Astrocyte (in vitro differentiated cells and primary cell): ENCODE measurements around the gene UBTD2. TPM values are rescaled to one million over a fixed set of nuclear protein-coding genes. Genes with fewer than 3 reads are reported as not detected.

Experiments
- DNase-seq: peaks from one replicate; pipeline ENCODE4 v3.0.0-alpha.2; 2010; ENCODE audit warnings: low read depth
- FAIRE-seq: peaks from 2 replicates; lab custom pipeline; 2011; peaks lifted over from hg19 to GRCh38; lab: Jason Lieb, UNC
- H2AFZ ChIP-seq: 2 replicates; pipeline ENCODE4 v1.6.0; 2012; ENCODE audit warnings: low read depth, low read length, inconsistent platforms
- H3K27ac ChIP-seq: 2 replicates; pipeline ENCODE4 v1.5.1; 2011; ENCODE audit warnings: low read depth, low read length, inconsistent platforms
- H3K27me3 ChIP-seq: 2 replicates; pipeline ENCODE4 v1.6.0; 2011; ENCODE audit warnings: low read length, inconsistent platforms; ENCODE audit not compliant: insufficient read depth
- H3K36me3 ChIP-seq: 2 replicates; pipeline ENCODE4 v1.5.1; 2011; ENCODE audit warnings: low read length, inconsistent platforms; ENCODE audit not compliant: insufficient read depth
- H3K4me1 ChIP-seq: 2 replicates; pipeline ENCODE4 v1.5.1; 2011; ENCODE audit warnings: low read length, inconsistent platforms; ENCODE audit not compliant: insufficient read depth
- H3K4me2 ChIP-seq: 2 replicates; pipeline ENCODE4 v1.6.0; 2012; ENCODE audit warnings: low read length, inconsistent platforms
- H3K4me3 ChIP-seq: 2 replicates; pipeline ENCODE4 v1.5.1; 2011; ENCODE audit warnings: low read depth, mild to moderate bottlenecking, low read length, inconsistent platforms; ENCODE audit not compliant: insufficient read depth
- H3K79me2 ChIP-seq: 2 replicates; pipeline ENCODE4 v1.6.0; 2012; ENCODE audit warnings: mild to moderate bottlenecking, low read length, inconsistent platforms; ENCODE audit not compliant: insufficient read depth
- H3K9ac ChIP-seq: 2 replicates; pipeline ENCODE4 v1.6.0; 2012; ENCODE audit warnings: mild to moderate bottlenecking, low read length, inconsistent platforms
- H3K9me3 ChIP-seq: 2 replicates; pipeline ENCODE4 v1.5.1; 2012; ENCODE audit warnings: low read depth, mild to moderate bottlenecking, low read length, inconsistent platforms; ENCODE audit not compliant: insufficient read depth
- H4K20me1 ChIP-seq: 2 replicates; pipeline ENCODE4 v1.6.0; 2012; ENCODE audit warnings: low read length, inconsistent platforms; ENCODE audit not compliant: insufficient read depth
- H3K27ac Mint-ChIP-seq: one replicate; pipeline ENCODE4 v1.8.0; 2021; ENCODE audit warnings: mild to moderate bottlenecking, mixed read lengths; ENCODE audit not compliant: unreplicated experiment
- H3K27me3 Mint-ChIP-seq: one replicate; pipeline ENCODE4 v1.8.0; 2021; ENCODE audit warnings: low read depth, mixed read lengths; ENCODE audit not compliant: unreplicated experiment
- H3K36me3 Mint-ChIP-seq: one replicate; pipeline ENCODE4 v1.8.0; 2021; ENCODE audit warnings: low read depth, mixed read lengths; ENCODE audit not compliant: unreplicated experiment
- H3K4me1 Mint-ChIP-seq: one replicate; pipeline ENCODE4 v1.8.0; 2021; ENCODE audit warnings: low read depth, mixed read lengths; ENCODE audit not compliant: unreplicated experiment
- H3K4me3 Mint-ChIP-seq: one replicate; pipeline ENCODE4 v1.8.0; 2021; ENCODE audit warnings: mild to moderate bottlenecking, moderate library complexity, mixed read lengths; ENCODE audit not compliant: unreplicated experiment
- H3K9me3 Mint-ChIP-seq: one replicate; pipeline ENCODE4 v1.8.0; 2021; ENCODE audit warnings: mild to moderate bottlenecking, mixed read lengths; ENCODE audit not compliant: unreplicated experiment
- CTCF ChIP-seq: IDR thresholded peaks from 2 replicates; pipeline ENCODE4 v1.5.1; 2011; ENCODE audit warnings: low read depth, mild to moderate bottlenecking, inconsistent platforms, low read length, moderate library complexity; ENCODE audit not compliant: insufficient read depth
- EZH2 ChIP-seq: IDR thresholded peaks from 2 replicates; pipeline ENCODE4 v1.6.1; 2012; ENCODE audit warnings: mild to moderate bottlenecking, low read length, inconsistent platforms; ENCODE audit not compliant: insufficient read depth
- total RNA-seq: library from RNA; stranded (reverse); gene quantifications from 2 replicates; pipeline ENCODE4 v1.2.1, GENCODE V29; 2021

The UBTD2 gene
- total RNA-seq, 1 donor from 2014 or later = 34.2 TPM

GRCh38 chr5:172284611-172284980 lies 1.0 kb upstream of the UBTD2 start:
- H3K9ac ChIP-seq = peak overlapping the region; percentile 92
- no peak for TF ChIP-seq EZH2
- no peak for TF ChIP-seq CTCF
- no peak for DNase-seq
- peak overlapping the region; percentile 91 for H3K4me3 Mint-ChIP-seq
- no peaks in the 10 kb centered on the region for H3K27me3 Mint-ChIP-seq
- H3K27me3 ChIP-seq = no peaks in the 10 kb centered on the region
- H3K36me3 Mint-ChIP-seq = no peaks in the 10 kb centered on the region
- H3K27ac ChIP-seq = peak overlapping the region; percentile 74
- no peak overlapping the region for H3K27ac Mint-ChIP-seq
- H3K36me3 ChIP-seq = no peaks in the 10 kb centered on the region
- peaks cover 38% of the 10 kb centered on the region for H3K79me2 ChIP-seq
- no peaks in the 10 kb centered on the region for H3K9me3 Mint-ChIP-seq
- H3K4me2 ChIP-seq = peak overlapping the region; percentile 94
- H3K4me1 ChIP-seq = peaks cover 14% of the 10 kb centered on the region
- peaks cover 5% of the 10 kb centered on the region for H3K4me1 Mint-ChIP-seq
- H4K20me1 ChIP-seq = peaks cover 33% of the 10 kb centered on the region
- H2AFZ ChIP-seq = peak overlapping the region; percentile 91
- no peak for FAIRE-seq
- H3K4me3 ChIP-seq = peak overlapping the region; percentile 82
- H3K9me3 ChIP-seq = no peaks in the 10 kb centered on the region

GRCh38 chr5:172283862-172284610 lies 472 bp upstream of the UBTD2 start:
- Mint-ChIP-seq H3K36me3 (no peaks in the 10 kb centered on the region), H3K27me3 (no peaks in the 10 kb centered on the region), H3K27ac (peak overlapping the region; percentile 87), H3K4me3 (peak overlapping the region; percentile 91), H3K4me1 (peaks cover 5% of the 10 kb centered on the region), H3K9me3 (no peaks in the 10 kb centered on the region)
- H3K79me2 ChIP-seq = peaks cover 44% of the 10 kb centered on the region
- H3K27me3 ChIP-seq = no peaks in the 10 kb centered on the region
- no peaks in the 10 kb centered on the region for H3K9me3 ChIP-seq
- peak overlapping the region; percentile 80 for H3K27ac ChIP-seq
- peak overlapping the region; percentile 92 for H3K9ac ChIP-seq
- H4K20me1 ChIP-seq = peaks cover 39% of the 10 kb centered on the region
- DNase-seq (peak; percentile 61), FAIRE-seq (no peak)
- H3K4me1 ChIP-seq = peaks cover 14% of the 10 kb centered on the region
- H3K36me3 ChIP-seq = no peaks in the 10 kb centered on the region
- H2AFZ ChIP-seq = peak overlapping the region; percentile 91
- TF ChIP-seq EZH2 (no peak), CTCF (no peak)
- peak overlapping the region; percentile 94 for H3K4me2 ChIP-seq
- H3K4me3 ChIP-seq = peak overlapping the region; percentile 88
